Activated CD8-positive, alpha-beta memory T cell treated with anti-CD3 and anti-CD28 coated beads for 24 hours (primary cell): ENCODE results near the gene ALDH1B1.

Experiments
- DNase-seq: peaks from one replicate; pipeline ENCODE4 v3.0.0-alpha.2; 2020

Gene ALDH1B1

GRCh38 chr9:38392235-38393127 is at the start of gene ALDH1B1:
Gene ALDH1B1 (plus strand): TSS chr9:38392702. CDS start chr9:38395749, 3,047 bp downstream.
- peak; percentile 89 for DNase-seq

GRCh38 chr9:38343037-38343436 is 49.5 kb upstream of the ALDH1B1 start:
- DNase-seq = no peak

- DNase-seq = no peak
These were observed 49.0 kb upstream of the ALDH1B1 start for GRCh38 chr9:38343552-38343951.

DNA sequence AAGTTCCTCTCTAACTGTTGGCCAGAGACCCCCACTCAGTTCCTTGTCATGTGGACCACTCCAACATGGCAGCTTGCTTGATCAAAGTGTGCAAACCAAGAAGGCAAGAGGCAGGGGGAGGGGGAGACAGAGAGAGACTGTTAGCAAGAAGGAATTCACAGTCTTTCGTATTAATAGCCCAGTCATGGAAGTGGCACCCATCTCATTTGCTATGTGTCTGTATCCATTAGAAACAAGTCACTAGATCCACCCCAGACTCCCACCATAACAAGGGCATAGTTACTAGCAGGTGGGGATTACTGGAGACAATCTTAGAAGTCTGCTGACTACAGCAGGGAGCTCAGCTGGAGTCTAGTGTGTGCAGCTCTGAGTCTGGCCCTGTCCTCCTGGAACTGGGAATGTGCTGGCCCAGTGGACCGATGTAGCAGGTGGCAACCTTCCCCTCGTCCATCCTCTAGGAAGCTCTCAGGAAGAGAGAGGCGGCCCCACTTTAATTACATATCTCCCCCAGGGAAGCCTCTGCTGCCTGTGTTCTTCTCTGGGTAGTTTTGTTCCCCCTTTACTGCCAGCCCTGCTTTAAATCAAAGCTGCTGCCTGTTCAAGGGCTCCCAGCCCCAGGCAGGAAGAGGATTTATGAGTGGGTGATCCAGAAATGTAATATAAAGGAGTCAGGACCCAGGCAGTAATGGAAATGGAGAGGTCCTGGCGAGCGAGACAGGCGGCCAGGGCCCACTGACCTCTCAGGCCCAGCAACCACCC is 47.8 kb upstream of the ALDH1B1 start:
- DNase-seq = no peak

GRCh38 chr9:38345851-38346755 is 46.4 kb upstream of the ALDH1B1 start:
- peak; percentile 30 for DNase-seq

GRCh38 chr9:38346811-38347210 is 45.7 kb upstream of the ALDH1B1 start:
- peak; percentile 40 for DNase-seq

DNA sequence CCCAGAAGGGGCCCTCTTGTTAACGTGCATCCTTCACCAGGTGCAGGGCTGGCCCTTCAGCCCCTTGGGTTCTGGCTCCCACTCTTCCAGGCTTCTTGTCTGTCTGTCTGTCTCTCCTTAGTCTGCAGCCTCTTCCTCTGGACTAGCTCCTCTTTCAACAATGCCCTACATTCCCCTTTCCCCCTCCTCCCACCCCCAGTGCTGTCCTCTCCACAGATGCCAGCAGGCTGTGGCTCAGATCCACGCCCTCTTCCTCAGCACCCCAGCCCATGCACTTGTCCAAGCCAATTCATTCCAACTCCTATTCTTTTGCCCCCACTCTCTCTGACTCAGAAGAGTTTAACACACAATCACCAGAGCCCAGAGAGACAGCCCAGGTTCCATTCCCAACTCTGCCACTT is 45.2 kb upstream of the ALDH1B1 start:
- DNase-seq = no peak

GRCh38 chr9:38347946-38348345 is 44.6 kb upstream of the ALDH1B1 start:
- DNase-seq = peak; percentile 3

DNA sequence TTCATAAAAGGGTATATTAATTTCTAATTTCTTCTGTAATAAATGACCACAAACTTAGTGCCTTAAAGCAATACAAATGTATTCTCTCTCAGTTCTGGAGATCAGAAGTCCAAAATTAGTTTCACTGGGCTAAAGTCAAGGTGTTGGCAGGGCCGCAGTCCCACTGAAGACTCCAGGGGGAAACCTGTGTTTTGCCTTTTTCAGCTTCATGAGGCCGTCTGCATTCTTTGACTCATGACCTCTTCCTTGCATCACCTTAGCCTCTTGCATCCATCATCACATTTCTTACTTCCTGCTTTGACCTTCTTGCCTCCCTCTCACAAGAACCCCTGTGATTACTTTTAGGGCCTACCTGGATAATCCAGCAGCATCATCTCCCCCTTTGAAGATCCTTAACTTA is 42.0 kb upstream of the ALDH1B1 start:
- DNase-seq = no peak

- peak; percentile 40 for DNase-seq
These were observed 39.8 kb upstream of the ALDH1B1 start for GRCh38 chr9:38352530-38353328.

- DNase-seq = no peak
These were observed 37.4 kb upstream of the ALDH1B1 start for GRCh38 chr9:38355115-38355514.

DNA sequence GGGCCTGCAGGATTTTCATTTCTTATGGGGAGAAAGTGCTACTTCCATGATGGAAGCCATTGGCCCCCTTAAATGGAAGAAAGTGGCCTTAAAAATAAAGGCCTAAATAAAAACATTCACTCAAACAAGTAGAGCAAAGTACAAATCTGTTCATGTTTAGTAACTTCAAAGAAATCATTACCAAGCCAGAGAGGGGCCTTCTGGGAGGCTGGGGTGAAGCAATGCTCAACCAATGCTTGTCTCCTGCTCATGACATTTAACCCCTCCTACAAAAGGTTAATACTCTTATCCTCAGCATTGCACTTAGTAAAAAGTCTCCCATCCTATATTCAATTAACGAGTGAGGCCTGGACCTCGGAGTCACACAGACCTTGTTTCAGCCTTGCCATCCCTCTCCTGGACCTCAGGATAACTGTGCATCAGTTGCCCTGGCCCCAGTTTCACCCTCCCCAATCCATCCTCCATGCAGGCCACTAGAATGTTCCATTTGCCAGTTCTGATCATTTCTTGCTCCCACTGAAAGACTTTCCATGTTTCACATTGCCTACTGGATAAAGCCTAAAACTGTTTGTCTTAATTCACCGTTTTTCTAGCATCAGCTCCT is 36.9 kb upstream of the ALDH1B1 start:
- DNase-seq = no peak

GRCh38 chr9:38356851-38357250 is 35.7 kb upstream of the ALDH1B1 start:
- no peak for DNase-seq

DNA sequence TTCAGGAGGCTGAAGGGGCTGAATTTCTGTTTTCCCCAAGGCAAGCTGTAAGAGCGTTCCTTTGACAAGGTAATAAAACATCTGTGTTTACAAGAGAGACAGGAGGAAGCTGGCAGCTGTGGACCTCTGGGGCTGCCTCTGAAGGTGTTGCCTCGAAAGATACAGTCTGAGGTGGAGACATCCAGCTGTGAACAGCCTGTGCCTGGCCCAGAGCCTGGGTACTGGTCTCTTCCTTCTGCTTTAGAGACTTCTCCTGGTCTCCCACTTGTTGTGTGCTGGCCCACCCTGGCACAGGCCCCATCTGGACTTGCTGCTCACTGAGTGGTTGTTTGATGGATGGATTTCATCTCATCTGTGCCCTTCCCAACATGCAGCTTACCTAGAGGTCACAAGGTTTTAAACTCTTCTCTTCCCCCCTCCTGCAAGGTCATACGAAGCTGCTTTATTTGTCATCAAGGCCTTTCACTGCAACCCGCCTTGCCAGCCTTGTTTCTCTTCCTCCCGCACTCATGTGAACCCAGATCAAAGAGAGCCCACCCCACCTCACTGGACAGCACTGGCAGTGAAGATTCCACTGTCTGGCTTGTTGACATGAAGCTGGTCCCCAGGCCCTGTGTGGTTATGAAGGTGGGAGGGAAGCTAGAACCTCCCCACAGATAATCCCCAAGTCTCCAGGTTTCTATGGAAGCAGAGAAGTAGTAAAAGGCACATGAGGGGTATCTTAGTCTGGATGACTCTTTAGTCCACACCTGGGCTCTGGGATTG is 35.0 kb upstream of the ALDH1B1 start:
- no peak for DNase-seq

DNA sequence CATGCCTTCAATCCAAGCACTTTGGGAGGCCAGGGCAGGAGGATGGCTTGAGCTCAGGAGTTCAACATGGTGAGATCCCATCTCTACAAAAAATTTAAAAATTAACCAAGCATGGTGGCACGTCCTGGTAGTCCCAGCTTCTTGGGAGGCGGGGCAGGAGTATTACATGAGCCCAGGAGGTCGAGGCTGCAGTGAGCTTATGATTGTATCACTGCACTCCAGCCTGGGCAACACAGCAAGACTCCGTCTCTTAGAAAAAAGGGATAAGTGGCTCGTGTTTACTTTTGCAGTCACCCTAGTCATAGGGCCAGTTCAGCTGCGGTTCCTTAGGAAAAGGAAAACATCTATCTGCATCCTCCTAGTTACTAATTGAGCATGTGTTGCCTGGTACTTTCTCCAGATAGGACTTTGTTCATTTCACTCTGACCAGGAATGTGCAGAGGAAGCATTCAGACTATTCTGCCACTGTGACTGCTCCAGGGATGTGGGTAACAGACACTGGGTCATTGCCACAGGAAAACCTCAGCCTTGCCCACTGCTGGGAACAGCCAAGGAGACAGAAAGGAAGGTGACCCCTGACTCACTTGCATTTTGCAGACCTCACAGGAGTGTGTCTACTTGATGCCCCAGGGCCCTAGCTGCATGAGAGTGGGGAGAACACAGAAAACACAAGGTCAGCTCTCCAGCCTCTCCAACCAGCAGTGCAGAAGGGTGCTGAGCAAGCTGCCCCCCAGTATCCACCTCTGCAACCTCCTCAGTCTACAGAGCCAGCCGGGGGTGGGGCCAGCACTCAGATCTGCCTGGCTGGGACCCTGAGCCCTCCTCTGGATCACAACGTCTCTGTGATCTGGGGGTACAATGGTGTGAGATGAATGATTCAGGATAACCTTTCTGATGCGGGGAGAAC is 33.9 kb upstream of the ALDH1B1 start:
- DNase-seq = no peak

DNA sequence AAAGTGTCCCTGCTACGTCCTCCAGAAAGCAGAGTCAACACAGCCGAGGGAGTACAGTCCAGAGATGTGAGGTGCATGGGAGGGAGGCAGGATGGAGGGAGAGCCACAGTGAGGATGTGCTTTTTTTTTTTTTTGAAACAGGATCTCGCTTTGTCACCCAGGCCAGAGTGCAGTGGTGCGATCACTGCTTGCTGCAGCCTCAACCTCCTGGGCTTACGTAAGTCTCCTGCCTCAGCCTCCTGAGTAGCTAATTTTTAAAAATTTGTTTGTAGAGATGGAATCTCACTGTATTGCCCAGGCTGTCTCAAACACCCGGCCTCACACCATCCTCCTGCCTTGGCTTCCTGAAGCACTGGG is 33.2 kb upstream of the ALDH1B1 start:
- no peak for DNase-seq

- DNase-seq = no peak
These were observed 32.7 kb upstream of the ALDH1B1 start for GRCh38 chr9:38359689-38360385.

GRCh38 chr9:38360839-38361472 is 31.5 kb upstream of the ALDH1B1 start:
- DNase-seq = no peak

- no peak for DNase-seq
These were observed 31.0 kb upstream of the ALDH1B1 start for GRCh38 chr9:38361473-38361850.
